HG02973 (cell line): ENCODE measurements around the gene DMC1.

Experiments
- ATAC-seq: cut with Tn5 transposase; IDR thresholded peaks from one replicate; pipeline ENCODE4 v1.9.1; 2021; ENCODE audit warnings: moderate library complexity; ENCODE audit not compliant: unreplicated experiment

Gene DMC1

DNA sequence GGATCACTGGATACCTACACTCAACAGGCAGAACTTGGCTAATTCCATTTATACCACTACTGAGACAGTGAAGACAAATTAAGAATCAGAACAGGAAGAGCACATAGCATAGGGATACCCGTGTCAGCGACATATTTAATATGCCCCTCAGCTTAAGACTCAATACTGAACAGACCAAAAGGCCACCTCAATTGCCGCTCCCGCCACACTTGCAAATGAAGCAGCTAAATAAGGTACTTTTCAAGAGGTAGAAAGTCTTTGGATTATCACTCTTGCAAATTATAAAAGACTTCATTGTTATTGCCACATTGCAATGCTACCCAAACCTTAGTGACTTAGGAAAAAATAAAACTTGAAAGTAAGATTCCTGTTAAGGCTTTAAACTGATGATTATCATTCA lies 67.0 kb downstream of the DMC1 start:
- no peak for ATAC-seq

DNA sequence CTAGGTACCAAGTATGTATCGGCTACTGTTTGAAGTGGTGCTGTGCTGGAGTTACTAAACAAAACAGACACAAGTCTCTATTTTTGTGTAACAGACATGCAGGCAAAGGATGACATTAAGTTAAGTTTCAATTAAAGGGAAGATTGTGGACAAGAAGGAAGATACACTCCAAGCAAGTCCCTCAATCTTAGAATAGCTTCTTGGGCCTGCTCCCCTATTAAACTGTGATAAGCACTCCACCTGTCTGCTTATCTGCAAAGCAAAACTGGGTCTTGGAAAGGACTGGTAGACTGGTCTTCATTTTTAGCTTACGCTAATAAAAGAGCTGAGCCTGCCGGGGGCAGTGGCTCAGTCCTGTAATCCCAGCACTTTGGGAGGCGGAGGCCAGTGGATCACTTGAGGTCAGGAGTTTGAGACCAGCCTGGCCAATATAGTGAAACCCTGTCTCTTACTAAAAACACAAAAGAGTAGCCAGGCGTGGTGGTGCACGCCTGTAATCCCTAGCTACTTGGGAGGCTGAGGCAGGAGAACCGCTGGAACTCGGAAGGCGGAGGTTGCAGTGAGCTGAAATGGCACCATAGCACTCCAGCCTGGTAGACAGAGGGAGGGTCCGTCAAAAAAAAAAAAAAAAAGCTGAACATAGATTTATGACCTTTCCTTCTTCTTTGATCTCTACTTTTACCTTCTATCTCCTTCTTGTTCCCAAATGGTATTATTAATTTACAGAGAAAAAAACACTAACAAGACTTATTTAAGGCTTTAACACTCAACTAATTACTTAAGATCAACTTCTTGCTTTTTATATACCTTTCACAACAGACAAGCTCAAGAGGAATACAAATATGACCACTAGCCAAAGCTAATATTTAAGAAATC lies 67.9 kb downstream of the DMC1 start:
- no peak for ATAC-seq

DNA sequence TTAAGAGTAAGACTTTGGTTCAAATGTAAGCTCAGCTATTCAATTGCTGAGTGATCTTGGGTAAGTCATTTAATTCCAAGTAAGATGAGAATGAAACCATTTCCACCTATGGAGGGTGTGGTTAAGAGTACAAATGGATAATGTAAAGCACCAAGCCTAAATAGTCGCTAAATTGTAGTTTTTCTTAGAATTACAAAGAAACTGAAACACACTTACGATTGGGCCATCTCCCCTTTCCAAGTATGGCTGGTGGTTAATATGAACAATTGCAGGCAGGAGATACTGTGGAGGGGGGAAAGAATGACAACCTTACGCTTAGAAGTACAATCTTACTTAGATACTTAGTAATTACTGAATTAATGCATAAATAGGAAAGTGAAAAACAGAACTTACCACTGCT lies 72.1 kb downstream of the DMC1 start:
- no peak for ATAC-seq

DNA sequence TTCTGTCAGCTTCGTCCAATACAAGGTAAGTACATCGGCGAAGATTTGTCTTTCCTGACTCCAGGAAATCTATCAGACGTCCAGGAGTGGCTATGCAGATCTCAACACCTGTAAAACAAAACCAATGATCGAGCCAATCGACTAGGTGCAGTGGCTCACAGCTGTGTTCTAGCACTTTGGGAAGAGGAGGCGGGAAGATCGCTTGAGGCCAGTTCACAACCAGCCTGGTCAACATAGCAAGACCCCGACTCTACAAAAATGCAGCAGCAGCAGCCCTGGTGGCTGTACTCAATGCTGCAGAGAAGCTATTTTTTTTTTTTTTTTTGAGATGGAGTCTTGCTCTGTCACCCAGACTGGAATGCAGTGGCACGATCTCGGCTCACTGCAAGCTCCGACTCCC lies 75.0 kb downstream of the DMC1 start:
- no peak for ATAC-seq

DNA sequence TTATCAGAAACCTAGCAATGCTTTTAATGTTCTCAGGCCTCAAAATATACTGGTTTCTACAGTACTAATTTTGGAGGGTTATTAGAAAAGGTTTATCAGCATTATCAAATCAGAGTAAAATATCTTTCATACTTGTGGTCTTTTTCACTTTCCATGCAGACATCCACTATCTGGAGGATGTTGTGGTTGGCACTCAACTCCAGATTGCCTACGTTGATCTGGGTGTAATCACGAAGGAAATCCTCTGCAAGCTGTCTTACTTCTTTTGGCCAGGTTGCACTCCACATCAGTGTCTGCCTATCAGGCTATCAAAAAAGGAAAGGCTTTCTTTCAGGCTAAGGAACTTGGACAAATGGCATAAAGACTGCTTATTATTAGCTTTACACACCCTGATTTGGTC lies 75.5 kb downstream of the DMC1 start:
- no peak for ATAC-seq

DNA sequence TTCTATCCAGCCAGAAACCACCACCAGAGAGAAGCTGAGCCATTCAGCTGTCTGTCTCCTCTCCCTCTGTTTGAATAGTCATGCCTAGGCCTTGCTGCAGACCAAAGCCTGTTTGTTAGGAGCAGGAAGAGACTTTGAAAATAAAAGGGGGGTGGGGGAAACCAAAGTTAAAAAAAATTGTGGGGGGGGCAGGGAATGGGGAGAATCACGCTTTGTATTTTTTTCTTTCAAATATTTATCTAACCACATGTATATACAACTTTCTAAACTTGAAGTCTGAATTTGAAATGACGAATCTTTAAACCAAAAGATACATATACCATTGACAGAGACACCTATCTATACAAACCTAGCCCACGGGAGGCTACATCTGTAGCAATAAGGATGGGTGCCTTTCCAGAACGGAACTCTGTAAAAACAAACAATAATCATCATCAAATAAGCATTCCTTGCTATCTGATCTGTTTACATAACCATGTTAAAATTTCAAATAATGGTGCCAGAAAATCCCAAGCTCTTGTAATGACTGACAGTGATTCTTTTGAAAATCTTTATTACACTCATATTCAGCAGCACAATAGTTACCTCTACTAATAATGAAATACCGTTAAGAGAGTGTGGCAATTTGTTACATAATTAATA lies 78.2 kb downstream of the DMC1 start:
- no peak for ATAC-seq

DNA sequence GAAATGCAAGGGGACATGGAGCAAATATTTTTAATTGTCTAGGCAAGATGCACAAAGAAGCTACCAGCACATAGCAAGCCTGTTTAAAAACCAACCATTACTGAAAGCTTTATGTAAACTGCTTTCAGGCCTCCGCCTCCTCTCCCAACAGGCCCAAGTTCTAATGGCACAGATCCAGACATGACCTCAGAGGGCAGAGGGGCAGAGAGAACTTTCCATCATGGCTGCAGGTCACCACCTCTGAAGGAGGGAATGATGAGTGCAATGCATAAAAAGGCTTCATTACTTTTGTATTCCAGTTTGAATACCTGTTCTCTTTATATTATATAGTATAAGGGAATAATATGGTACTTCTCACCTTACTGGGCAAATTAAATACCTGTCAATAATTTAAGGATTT lies 79.1 kb downstream of the DMC1 start:
- no peak for ATAC-seq

DNA sequence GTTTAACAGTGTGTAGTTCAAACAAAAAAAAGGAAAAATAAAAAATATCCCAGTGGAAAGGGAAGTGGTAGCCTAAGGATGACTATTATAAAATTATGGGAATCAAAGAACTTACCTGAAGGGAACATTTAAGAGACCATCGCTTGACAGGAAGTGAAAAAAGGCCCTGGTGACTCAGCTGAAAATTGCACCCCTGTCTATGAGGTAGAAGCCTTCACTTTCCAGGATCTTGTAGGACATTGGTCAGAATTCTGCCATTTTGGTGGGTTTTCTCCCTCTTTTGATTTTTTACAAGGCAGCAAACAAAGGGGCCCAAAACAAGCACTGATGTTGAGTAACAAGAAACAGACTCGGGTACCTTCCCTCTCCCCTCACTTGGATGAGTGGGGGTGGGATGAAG lies 79.5 kb downstream of the DMC1 start:
- ATAC-seq, result no peak

DNA sequence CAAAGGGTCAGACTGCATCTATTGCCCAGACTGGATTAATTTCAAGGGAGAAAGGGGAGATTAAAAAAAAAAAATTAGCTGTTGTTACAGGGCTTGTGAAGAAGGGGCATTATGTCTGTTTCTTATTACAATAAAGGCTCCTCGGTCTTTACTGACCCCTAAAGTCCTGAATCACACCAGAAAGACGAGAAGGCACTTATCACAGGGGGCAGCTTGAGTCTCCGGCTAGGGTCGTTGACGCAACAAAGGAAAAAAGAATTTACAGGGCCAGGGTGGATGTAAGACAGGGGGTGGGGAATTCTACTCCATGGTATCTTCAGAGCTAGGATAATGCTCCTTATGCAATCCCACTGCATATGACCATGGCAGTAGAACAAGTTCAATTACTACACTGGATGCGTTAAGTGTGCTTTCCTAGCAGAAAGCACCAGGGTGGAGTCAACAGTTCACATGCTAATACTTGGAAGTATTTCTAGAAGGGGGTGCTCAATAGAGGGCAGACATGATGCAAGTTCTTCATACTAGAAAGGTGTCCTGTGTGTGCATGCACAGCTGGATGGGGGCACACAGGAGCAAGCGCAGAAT lies 80.3 kb downstream of the DMC1 start:
- ATAC-seq, result no peak

DNA sequence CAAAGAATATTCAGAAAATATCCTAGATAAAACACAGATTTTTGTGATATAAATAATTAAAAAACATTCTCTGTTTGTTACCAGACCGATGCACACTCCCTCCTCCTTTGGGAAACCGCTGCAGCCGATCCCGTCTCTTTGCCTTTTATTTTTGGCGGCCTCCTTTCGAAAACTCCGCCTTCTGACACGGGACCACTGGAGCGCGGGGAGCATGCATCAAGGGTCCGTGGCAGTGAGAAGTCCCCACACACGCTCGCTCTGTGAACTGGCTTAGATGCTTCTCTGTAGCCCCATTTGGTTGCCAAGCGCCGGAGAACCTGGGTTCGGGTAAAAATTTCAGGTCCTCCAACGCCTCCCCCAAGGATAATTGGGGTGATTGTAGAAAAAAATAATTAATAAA lies 80.8 kb downstream of the DMC1 start:
- ATAC-seq, result no peak

DNA sequence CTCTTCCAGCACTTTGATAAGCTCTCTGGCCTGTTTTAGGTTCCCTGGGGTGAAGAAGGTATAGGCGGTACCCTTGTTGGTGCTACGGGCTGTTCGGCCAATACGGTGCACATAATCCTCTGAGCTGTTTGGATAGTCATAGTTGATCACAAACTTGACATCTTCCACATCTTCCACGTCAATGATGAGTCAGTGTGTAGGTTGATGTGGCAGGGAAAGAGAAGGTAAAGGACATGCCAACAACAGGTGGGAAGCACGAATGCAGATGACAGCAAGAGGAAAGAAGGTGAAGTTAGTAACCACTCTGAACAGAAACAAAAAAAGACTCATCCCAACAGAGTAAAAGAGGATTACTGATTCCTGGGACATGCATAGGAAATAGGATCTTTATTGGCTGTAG lies 82.0 kb downstream of the DMC1 start:
- no peak for ATAC-seq

DNA sequence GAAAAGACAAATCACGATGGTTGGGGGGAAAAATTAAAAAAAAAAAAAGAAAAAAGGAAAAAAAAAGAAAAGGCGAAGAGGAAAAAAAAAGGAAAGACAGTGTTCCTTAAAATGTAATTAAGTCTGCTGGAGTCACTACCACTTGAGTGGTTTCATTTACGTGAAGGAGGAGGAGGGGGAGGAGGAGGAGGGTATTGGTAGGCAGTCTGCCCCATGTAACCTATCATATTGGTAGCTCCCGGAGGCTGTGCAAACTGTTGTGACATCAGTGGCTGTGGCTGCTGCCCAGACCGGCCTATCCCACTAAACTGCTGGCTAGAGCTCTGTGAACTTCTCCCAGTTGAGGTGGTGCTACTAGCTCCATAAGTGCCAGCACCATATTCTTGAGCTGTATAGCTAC lies 84.2 kb downstream of the DMC1 start:
- ATAC-seq, result no peak

DNA sequence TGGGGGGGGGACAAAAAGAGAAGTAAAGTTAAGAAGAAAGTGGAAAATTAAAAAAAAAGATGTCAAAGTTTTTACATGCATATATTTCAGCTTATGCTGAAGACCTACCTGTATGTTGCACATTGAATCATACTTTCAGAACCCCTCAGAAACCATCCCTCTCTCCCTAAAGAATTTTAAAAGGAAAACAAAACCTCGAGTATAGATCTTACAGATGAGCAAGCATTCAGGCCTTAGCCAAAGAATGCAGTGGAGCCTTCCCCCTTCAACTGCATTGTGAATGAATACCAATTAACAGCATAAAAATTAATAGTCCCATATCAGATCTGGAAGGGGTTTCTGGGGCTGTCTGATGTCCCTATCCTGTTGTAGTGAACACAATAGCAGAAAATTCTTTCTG lies 85.7 kb downstream of the DMC1 start:
- no peak for ATAC-seq

DNA sequence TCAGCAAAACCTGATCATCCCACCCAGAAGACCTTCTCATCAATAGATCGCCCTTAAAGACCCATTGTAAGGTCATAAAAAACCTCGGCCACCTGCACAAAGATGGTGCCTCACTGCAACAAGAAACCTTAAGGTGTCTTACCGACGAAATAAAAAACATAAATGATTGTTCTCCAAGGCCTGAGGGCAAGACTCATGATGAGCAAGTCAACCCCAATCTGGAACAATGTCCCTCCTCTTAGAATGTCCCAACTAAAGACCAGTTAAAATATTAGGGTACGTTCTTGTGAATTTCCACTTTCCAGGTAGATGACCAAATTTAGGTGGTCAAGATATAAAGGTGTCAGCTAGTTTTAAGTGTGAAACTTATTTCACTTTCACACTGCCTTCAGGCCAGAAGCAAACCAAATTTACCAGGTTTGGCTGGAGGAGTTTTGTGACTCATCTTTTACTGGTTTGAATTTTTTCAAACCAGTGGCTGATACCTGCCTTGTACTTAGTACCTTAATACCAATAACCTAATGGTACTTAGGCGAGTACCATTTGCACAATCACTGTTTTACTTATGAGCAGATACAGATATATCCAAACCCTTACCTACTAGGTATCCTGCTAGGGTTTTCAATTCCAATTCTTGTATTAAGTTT lies 87.2 kb downstream of the DMC1 start:
- ATAC-seq, result no peak

DNA sequence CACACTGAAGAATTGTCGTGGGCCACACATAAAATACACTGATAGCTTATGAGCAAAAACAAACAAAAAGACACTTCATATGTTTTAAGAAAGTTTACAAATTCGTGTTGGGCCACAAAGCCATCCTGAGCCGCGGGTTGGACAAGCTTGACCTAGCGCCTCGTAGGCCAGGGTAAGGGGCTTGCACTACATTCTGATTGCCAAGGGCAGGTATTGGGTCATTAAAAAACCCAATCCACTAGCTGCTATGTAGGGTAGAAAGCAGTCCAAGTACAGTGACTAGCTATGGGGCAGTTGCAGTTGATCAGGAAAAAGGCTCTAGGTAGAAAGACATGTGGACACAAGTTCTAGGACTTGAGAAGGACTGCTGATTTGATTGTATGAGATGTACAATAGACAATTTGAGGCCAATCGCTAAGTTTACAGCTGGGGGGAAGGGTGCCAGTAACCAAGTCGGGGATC lies 88.1 kb downstream of the DMC1 start:
- ATAC-seq, result no peak

DNA sequence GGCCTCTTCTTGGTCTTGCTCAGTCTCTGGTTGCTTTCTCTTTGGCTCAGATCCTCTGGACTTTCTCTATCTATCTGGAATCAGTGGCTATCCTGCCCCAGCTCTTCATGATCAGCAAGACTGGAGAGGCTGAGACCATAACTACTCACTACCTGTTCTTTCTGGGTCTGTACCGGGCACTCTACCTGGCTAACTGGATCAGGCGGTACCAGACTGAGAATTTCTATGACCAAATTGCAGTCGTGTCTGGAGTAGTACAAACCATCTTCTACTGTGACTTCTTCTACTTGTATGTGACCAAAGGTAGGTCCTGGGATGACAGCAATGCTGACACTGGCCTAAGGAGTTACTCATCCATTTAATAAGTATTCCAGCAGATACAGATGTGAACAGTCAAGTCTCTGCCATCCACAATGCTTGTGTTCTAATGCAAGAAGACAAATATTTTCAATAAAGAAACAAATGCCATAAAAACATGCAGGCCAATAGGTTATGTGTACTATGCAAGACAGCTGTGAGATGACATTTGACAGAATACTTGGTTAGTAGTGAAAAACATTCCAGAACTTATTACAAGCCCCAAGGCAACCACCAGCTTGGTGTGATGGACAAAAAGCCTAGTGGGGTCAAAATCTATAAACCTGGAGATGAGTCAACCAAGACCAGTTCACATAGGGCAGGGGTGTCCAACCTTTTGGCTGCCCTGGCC lies 88.7 kb downstream of the DMC1 start:
- ATAC-seq, result no peak

DNA sequence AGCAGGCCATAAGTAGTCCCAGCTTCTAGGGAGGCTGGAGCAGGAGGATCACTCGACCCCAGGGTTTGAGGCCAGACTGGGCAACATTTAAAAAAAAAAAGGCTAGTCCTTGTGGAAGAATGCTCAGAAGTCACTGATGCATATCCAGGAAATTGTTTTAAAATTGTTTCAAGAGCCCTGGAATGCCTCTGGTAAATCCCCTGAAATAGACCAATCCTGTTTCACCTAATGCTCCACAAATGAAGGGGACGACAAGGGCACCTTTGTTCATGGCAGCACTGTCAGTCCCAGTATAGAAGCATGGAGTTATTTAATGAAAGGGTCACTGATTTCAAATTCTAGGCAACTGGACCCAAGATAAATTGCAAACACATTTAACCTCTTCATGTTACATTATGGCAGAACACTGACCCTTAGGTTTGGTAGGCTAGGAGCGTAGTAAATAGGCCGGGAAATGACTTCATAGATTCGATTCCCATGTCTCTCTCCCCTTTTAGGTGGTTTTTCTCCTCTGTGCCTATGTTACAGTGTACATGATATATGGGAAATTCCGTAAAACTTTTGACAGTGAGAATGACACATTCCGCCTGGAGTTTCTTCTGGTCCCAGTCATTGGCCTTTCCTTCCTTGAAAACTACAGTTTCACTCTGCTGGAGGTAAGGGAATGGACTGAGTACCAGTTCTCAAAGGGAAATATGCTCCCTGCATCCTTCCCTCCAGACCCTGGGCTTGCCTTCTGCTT lies 90.7 kb downstream of the DMC1 start:
- ATAC-seq, result no peak

DNA sequence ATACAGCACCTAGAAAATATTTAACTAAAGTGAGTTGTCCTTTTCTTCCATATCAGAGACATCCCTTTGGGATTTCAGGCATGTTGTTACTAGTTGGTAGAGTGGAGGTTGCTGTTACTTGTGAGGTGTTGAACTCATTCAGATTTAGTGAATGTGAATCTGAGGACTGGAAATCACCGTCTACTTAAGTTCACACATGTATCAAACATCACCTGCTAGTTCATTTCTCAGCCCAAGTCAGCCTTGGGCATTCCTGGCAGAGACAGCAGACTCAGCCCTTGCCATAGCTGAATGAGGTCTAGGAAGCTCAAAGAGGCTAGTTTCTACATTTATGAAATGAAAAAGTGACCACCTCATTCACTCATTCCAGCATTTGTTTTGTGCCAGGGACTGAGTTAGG lies 92.4 kb downstream of the DMC1 start:
- no peak for ATAC-seq

DNA sequence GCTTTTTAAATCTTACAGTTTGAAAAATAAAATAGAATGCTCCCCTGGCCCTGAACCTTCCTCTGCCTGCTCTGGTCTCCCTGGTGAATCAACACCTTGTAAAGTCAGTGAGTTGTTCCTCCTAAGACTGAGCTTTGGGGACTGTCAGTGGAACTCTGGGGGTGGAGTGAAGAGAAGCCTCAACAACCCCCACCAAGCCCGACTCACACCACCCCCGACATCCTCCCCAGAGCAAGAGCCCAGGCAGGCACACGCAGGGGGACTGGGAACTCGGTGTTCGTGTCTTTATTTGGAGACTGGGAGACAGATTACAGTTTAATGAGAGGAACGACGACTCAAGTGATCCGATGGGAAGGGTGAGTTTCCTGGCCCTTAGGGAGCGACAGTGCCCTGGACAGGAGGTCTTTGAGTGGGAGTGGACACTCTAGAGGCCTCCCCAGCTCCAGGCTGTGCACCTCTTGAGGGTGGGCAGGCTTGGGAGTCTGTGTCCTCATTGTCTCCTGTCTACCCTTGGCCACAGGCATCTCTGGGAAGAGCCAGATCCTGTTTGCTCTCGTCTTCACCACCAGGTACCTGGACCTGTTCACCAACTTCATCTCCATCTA lies 95.9 kb downstream of the DMC1 start:
- no peak for ATAC-seq

DNA sequence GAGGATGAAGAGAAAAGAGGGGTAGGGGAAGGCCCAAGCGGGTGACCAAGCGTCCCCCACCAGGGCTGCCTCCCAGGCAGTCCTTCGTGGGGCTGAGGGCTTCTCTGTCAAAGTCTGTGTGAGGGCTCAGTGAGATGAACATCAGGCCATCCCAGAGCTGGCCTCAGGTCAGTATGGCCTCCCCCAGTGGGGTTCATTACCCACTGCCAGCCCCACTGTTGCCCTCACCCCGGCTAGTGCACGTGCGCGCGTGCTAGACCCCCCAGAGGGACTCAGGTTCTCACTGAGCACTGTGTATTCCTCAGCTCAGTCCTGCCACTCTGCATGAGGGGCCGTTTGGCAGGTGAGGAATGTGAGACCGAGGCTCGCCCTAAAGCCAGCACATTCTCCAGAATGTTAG lies 98.7 kb downstream of the DMC1 start:
- ATAC-seq, result no peak
